ENCODE data around the gene SPG11. TPM values are rescaled to one million over a fixed set of nuclear protein-coding genes. Genes with fewer than 3 reads are reported as not detected.

The SPG11 gene
- total and polyA plus RNA-seq, 9 of the 15 experiments (the other 6 are each of a cell fraction or from before 2014, with no cell fraction given) = 23.3 to 71.2 (median 45.6) TPM

GRCh38 chr15:44536962-44537734, 126.3 kb downstream of the SPG11 start, which contains the start of gene EIF3J (continued):
- TF ChIP-seq, protein P1, sequence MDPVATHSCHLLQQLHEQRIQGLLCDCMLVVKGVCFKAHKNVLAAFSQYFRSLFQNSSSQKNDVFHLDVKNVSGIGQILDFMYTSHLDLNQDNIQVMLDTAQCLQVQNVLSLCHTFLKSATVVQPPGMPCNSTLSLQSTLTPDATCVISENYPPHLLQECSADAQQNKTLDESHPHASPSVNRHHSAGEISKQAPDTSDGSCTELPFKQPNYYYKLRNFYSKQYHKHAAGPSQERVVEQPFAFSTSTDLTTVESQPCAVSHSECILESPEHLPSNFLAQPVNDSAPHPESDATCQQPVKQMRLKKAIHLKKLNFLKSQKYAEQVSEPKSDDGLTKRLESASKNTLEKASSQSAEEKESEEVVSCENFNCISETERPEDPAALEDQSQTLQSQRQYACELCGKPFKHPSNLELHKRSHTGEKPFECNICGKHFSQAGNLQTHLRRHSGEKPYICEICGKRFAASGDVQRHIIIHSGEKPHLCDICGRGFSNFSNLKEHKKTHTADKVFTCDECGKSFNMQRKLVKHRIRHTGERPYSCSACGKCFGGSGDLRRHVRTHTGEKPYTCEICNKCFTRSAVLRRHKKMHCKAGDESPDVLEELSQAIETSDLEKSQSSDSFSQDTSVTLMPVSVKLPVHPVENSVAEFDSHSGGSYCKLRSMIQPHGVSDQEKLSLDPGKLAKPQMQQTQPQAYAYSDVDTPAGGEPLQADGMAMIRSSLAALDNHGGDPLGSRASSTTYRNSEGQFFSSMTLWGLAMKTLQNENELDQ (CRISPR knock-in tag; IDR thresholded peaks at IDR 0.05; ENCODE audit: borderline replicate concordance) = no peak
- TF ChIP-seq LEF1 (IDR thresholded peaks at IDR 0.05) (no peak), NFYB (IDR thresholded peaks at IDR 0.05; ENCODE audit: extremely low read depth, insufficient read length) (no peak), ERF (CRISPR knock-in tag; IDR thresholded peaks at IDR 0.05) (no peak), GABPA (tag; conservative IDR thresholded peaks at IDR 0.05; ENCODE audit: low read depth) (peak; percentile 6; the same call in 1 of the 2 replicates), TCF15 (CRISPR knock-in tag; IDR thresholded peaks at IDR 0.05) (no peak), CAMTA2 (CRISPR knock-in tag; conservative IDR thresholded peaks at IDR 0.05) (no peak), HNRNPUL1 (IDR thresholded peaks at IDR 0.05; ENCODE audit: low read length) (no peak), TSC22D4 (tag; IDR thresholded peaks at IDR 0.05) (no peak), PHF21A (IDR thresholded peaks at IDR 0.05; ENCODE audit: borderline replicate concordance, low read depth) (no peak), ATF2 (CRISPR knock-in tag; IDR thresholded peaks at IDR 0.05) (peak; percentile 72; the same call in 1 of the 2 replicates), ZSCAN32 (CRISPR knock-in tag; IDR thresholded peaks at IDR 0.05) (no peak), CHD1 (IDR thresholded peaks at IDR 0.05; ENCODE audit: low read length) (peak; percentile 80), KLF1 (tag; IDR thresholded peaks at IDR 0.05) (no peak), HIVEP1 (CRISPR knock-in tag; IDR thresholded peaks at IDR 0.05) (no peak), ETS2 (tag; IDR thresholded peaks at IDR 0.05; ENCODE audit: borderline replicate concordance, poor library complexity, severe bottlenecking) (no peak), HDAC2 (IDR thresholded peaks at IDR 0.05) (no peak), HDGF (IDR thresholded peaks at IDR 0.05) (no peak), DPF2 (IDR thresholded peaks at IDR 0.05) (no peak), ZNF263 (CRISPR knock-in tag; IDR thresholded peaks at IDR 0.05; ENCODE audit: borderline replicate concordance) (peak; percentile 57; the same call in 1 of the 2 replicates), BACH1 (tag; IDR thresholded peaks at IDR 0.05) (no peak), DLX4 (CRISPR knock-in tag; IDR thresholded peaks at IDR 0.05) (no peak), ZNF561 (CRISPR knock-in tag; conservative IDR thresholded peaks at IDR 0.05) (no peak), NEUROD1 (IDR thresholded peaks at IDR 0.05; ENCODE audit: borderline replicate concordance, low read depth, low read length, partially characterized antibody) (peak; percentile 13)
- TF ChIP-seq, protein P2, sequence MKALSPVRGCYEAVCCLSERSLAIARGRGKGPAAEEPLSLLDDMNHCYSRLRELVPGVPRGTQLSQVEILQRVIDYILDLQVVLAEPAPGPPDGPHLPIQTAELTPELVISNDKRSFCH (CRISPR knock-in tag; IDR thresholded peaks at IDR 0.05) = no peak
- TF ChIP-seq, protein P2 (tag; IDR thresholded peaks at IDR 0.05) = peak; percentile 75

Measured in K562 (cell line).